OCI-LY7 (cell line): ENCODE data around the gene RBFOX1. TPM values are rescaled to one million over a fixed set of nuclear protein-coding genes. Genes with fewer than 3 reads are reported as not detected.

Source experiments
- BruUV-seq: library from RNA; stranded (reverse); fragments of 400-500 nt; replicated peaks from 2 replicates; lab custom pipeline; 2021; lab: Mats Ljungman, UMichigan
- CTCF ChIA-PET: fragments of 300-600 bp; sonication (Branson Sonifier 250); formaldehyde crosslinking; loops from one replicate; lab custom pipeline; 2022; ENCODE audit warnings: antibody characterized with exemption; ENCODE audit not compliant: unreplicated experiment; lab: Charles Lee
- POLR2A ChIA-PET: fragments of 300-600 bp; sonication (Branson Sonifier 250); formaldehyde crosslinking; loops from one replicate; lab custom pipeline; 2022; ENCODE audit warnings: antibody characterized with exemption; lab: Charles Lee
- DNase-seq: peaks from one replicate; pipeline ENCODE4 v3.0.0-alpha.2; 2015; ENCODE audit warnings: low spot score
- H2AFZ ChIP-seq: fragments of 200-600 bp; sonication (generic), shearing (Covaris generic); 2 replicates; pipeline ENCODE4 v1.6.1; 2014; ENCODE audit warnings: mild to moderate bottlenecking, antibody characterized with exemption, low read length, moderate library complexity
- H3K27ac ChIP-seq: fragments of 200-600 bp; sonication (generic); 2 replicates; pipeline ENCODE4 v1.5.1; 2014; ENCODE audit warnings: mixed run types, low read depth, mild to moderate bottlenecking, moderate library complexity, low read length, inconsistent platforms; ENCODE audit not compliant: poor library complexity, severe bottlenecking
- H3K36me3 ChIP-seq: fragments of 200-600 bp; sonication (generic); 2 replicates; pipeline ENCODE4 v1.6.1; 2014; ENCODE audit warnings: mild to moderate bottlenecking, antibody characterized with exemption, low read length, moderate library complexity, mixed read lengths; ENCODE audit not compliant: insufficient read depth
- H3K4me1 ChIP-seq: fragments of 200-600 bp; sonication (generic); 2 replicates; pipeline ENCODE4 v1.5.1; 2014; ENCODE audit warnings: mild to moderate bottlenecking, low read length; ENCODE audit not compliant: insufficient read depth, poor library complexity, severe bottlenecking
- H3K4me2 ChIP-seq: fragments of 200-600 bp; sonication (generic); 2 replicates; pipeline ENCODE4 v1.6.1; 2014; ENCODE audit warnings: mild to moderate bottlenecking, low read length
- H3K4me3 ChIP-seq: fragments of 200-600 bp; sonication (generic); 2 replicates; pipeline ENCODE4 v1.5.1; 2014; ENCODE audit warnings: mild to moderate bottlenecking, low read depth, low read length; ENCODE audit not compliant: poor library complexity, severe bottlenecking
- H3K79me2 ChIP-seq: fragments of 200-600 bp; sonication (generic); 2 replicates; pipeline ENCODE4 v1.6.1; 2016; ENCODE audit warnings: low read depth, mild to moderate bottlenecking, low read length, moderate library complexity, mixed read lengths; ENCODE audit not compliant: insufficient read depth
- H3K9me2 ChIP-seq: fragments of 200-600 bp; sonication (generic); 2 replicates; pipeline ENCODE4 v1.6.1; 2016; ENCODE audit warnings: mild to moderate bottlenecking, low read length, mixed read lengths; ENCODE audit not compliant: insufficient read depth
- H3K9me3 ChIP-seq: fragments of 200-600 bp; sonication (generic); 2 replicates; pipeline ENCODE4 v1.6.1; 2014; ENCODE audit warnings: mild to moderate bottlenecking, mixed run types, low read length, mixed read lengths
- H4K20me1 ChIP-seq: fragments of 200-600 bp; sonication (generic); 2 replicates; pipeline ENCODE4 v1.6.1; 2014; ENCODE audit warnings: mild to moderate bottlenecking, antibody characterized with exemption, low read length, moderate library complexity, mixed read lengths; ENCODE audit not compliant: insufficient read depth
- CTCF ChIP-seq: fragments of 200-600 bp; sonication (generic); conservative IDR thresholded peaks from 2 replicates; pipeline ENCODE4 v1.5.1; 2014; ENCODE audit warnings: mild to moderate bottlenecking, antibody characterized with exemption, low read length, moderate library complexity, mixed read lengths
- EZH2phosphoT487 ChIP-seq: fragments of 200-600 bp; sonication (generic); IDR thresholded peaks from 2 replicates; pipeline ENCODE4 v1.6.1; 2018; ENCODE audit warnings: low read depth, borderline replicate concordance, mild to moderate bottlenecking, mixed run types, antibody characterized with exemption, low read length, moderate library complexity, mixed read lengths
- intact Hi-C: fragments of 100-400 bp; cut with micrococcal nuclease; formaldehyde crosslinking; loops from one replicate; pipeline ENCODE4 v1.10.0; 2022; ENCODE audit not compliant: unreplicated experiment
- total RNA-seq, 2 experiments: library from RNA; depleted of rRNA in 1 of 2; stranded (reverse); fragments of >200 nt in 1 of 2; shearing (Covaris generic) in 1 of 2; gene quantifications; 2 replicates each; pipeline ENCODE4 v1.2.3, GENCODE V29; 2014 to 2022

Gene RBFOX1
- total RNA-seq, 2 experiments from 2014 or later = not detected

- H2AFZ ChIP-seq = no peak overlapping the region
- no peak for TF ChIP-seq EZH2phosphoT487
- TF ChIP-seq CTCF = no peak
These were observed 182.9 kb downstream of the RBFOX1 start for GRCh38 chr16:7515543-7515942.

GRCh38 chr16:7517496-7517895, 184.9 kb downstream of the RBFOX1 start:
- Histone ChIP-seq H3K4me1 (no peaks in the 10 kb centered on the region), H3K36me3 (no peaks in the 10 kb centered on the region), H3K79me2 (no peaks in the 10 kb centered on the region), H3K9me3 (no peaks in the 10 kb centered on the region), H3K9me2 (no peaks in the 10 kb centered on the region), H3K27ac (no peak overlapping the region), H2AFZ (no peak overlapping the region), H4K20me1 (no peaks in the 10 kb centered on the region), H3K4me2 (no peak overlapping the region), H3K4me3 (no peak overlapping the region)
- POLR2A ChIA-PET = no interaction called here
- CTCF ChIA-PET = no interaction called here
- no TSS peak for BruUV-seq
- TF ChIP-seq EZH2phosphoT487 = no peak
- TF ChIP-seq CTCF = no peak
- intact Hi-C loops = no loop called here
- no peak for DNase-seq

More at GRCh38 chr16:7515543-7515942, 182.9 kb downstream of the RBFOX1 start:
- H3K4me1 ChIP-seq = no peaks in the 10 kb centered on the region
- no peak overlapping the region for H3K4me2 ChIP-seq
- no peaks in the 10 kb centered on the region for H4K20me1 ChIP-seq
- H3K27ac ChIP-seq = no peak overlapping the region
- intact Hi-C loops = no loop called here
- H3K4me3 ChIP-seq = no peak overlapping the region
- ChIA-PET POLR2A (interaction anchor here (0.6 kb wide), 1 partner anchor 235 kb away, joined by 4 read pairs; no protein-coding TSS in a partner anchor), CTCF (no interaction called here)
- H3K79me2 ChIP-seq = no peaks in the 10 kb centered on the region
- BruUV-seq = no TSS peak
- no peaks in the 10 kb centered on the region for H3K36me3 ChIP-seq
- no peaks in the 10 kb centered on the region for H3K9me2 ChIP-seq
- no peaks in the 10 kb centered on the region for H3K9me3 ChIP-seq
- no peak for DNase-seq

GRCh38 chr16:7518158-7518557, 185.5 kb downstream of the RBFOX1 start:
- no peak for TF ChIP-seq EZH2phosphoT487
- no peak for TF ChIP-seq CTCF
- CTCF ChIA-PET = no interaction called here
- H2AFZ ChIP-seq = no peak overlapping the region
- H3K79me2 ChIP-seq = no peaks in the 10 kb centered on the region
- H3K4me3 ChIP-seq = no peak overlapping the region
- H3K27ac ChIP-seq = no peak overlapping the region
- intact Hi-C loops = no loop called here
- POLR2A ChIA-PET = no interaction called here
- no peaks in the 10 kb centered on the region for H3K9me2 ChIP-seq
- H3K36me3 ChIP-seq = no peaks in the 10 kb centered on the region
- no peaks in the 10 kb centered on the region for H4K20me1 ChIP-seq
- H3K9me3 ChIP-seq = no peaks in the 10 kb centered on the region
- no peak for DNase-seq
- no peaks in the 10 kb centered on the region for H3K4me1 ChIP-seq
- no TSS peak for BruUV-seq
- no peak overlapping the region for H3K4me2 ChIP-seq
